ENCODE results near the gene KIF13A. TPM values are rescaled to one million over a fixed set of nuclear protein-coding genes. Genes with fewer than 3 reads are reported as not detected.

The KIF13A gene
- total RNA-seq, 1 experiment from 2014 or later, result 0.07 TPM

- Histone ChIP-seq H3K4me1 (ENCODE audit: low read length) (peaks cover 2% of the 10 kb centered on the region), H3K27ac (ENCODE audit: low read length) (no peak overlapping the region), H3K9me2 (replicated peaks; ENCODE audit: insufficient read depth, low read length) (no peaks in the 10 kb centered on the region), H2AFZ (ENCODE audit: low read length) (no peak overlapping the region), H3K4me2 (ENCODE audit: low read depth, low read length, poor library complexity, severe bottlenecking) (no peak overlapping the region), H3K27me3 (ENCODE audit: low read length) (no peaks in the 10 kb centered on the region), H3K9ac (ENCODE audit: low read length) (no peak overlapping the region), H3K9me3 (ENCODE audit: low read length) (no peaks in the 10 kb centered on the region), H3K4me3 (ENCODE audit: low read length) (no peak overlapping the region), H4K20me1 (ENCODE audit: insufficient read depth, low read depth, low read length) (no peaks in the 10 kb centered on the region), H3K79me2 (ENCODE audit: low read length) (no peaks in the 10 kb centered on the region), H3K36me3 (ENCODE audit: insufficient read depth, low read length) (no peaks in the 10 kb centered on the region)
- DNase-seq, result no peak
Observed at GRCh38 chr6:17712576-17712975, 274.9 kb downstream of the KIF13A start.

GRCh38 chr6:17710331-17710730 lies 277.1 kb downstream of the KIF13A start:
- Histone ChIP-seq H3K79me2 (ENCODE audit: low read length) (peaks cover 14% of the 10 kb centered on the region), H4K20me1 (ENCODE audit: insufficient read depth, low read depth, low read length) (no peaks in the 10 kb centered on the region), H3K4me1 (ENCODE audit: low read length) (peaks cover 7% of the 10 kb centered on the region), H3K9me3 (ENCODE audit: low read length) (no peaks in the 10 kb centered on the region), H2AFZ (ENCODE audit: low read length) (no peak overlapping the region), H3K27me3 (ENCODE audit: low read length) (no peaks in the 10 kb centered on the region), H3K4me2 (ENCODE audit: low read depth, low read length, poor library complexity, severe bottlenecking) (no peak overlapping the region), H3K4me3 (ENCODE audit: low read length) (no peak overlapping the region), H3K27ac (ENCODE audit: low read length) (no peak overlapping the region), H3K36me3 (ENCODE audit: insufficient read depth, low read length) (no peaks in the 10 kb centered on the region), H3K9ac (ENCODE audit: low read length) (no peak overlapping the region), H3K9me2 (replicated peaks; ENCODE audit: insufficient read depth, low read length) (no peaks in the 10 kb centered on the region)
- no peak for DNase-seq

GRCh38 chr6:17709476-17709875 lies 278.0 kb downstream of the KIF13A start:
- Histone ChIP-seq H3K4me1 (ENCODE audit: low read length) (peaks cover 13% of the 10 kb centered on the region), H3K4me2 (ENCODE audit: low read depth, low read length, poor library complexity, severe bottlenecking) (no peak overlapping the region), H2AFZ (ENCODE audit: low read length) (no peak overlapping the region), H3K9ac (ENCODE audit: low read length) (no peak overlapping the region), H3K9me3 (ENCODE audit: low read length) (no peaks in the 10 kb centered on the region), H3K9me2 (replicated peaks; ENCODE audit: insufficient read depth, low read length) (no peaks in the 10 kb centered on the region), H3K4me3 (ENCODE audit: low read length) (no peak overlapping the region), H3K27me3 (ENCODE audit: low read length) (no peaks in the 10 kb centered on the region), H3K36me3 (ENCODE audit: insufficient read depth, low read length) (no peaks in the 10 kb centered on the region), H3K27ac (ENCODE audit: low read length) (no peak overlapping the region), H4K20me1 (ENCODE audit: insufficient read depth, low read depth, low read length) (peaks cover under 1% of the 10 kb centered on the region; the same call in 1 of the 2 replicates), H3K79me2 (ENCODE audit: low read length) (peaks cover 22% of the 10 kb centered on the region)
- DNase-seq, result no peak

Small RNAs within 50 kb of the gene (small RNA-seq; reads per million reads assigned to genes)
- gene RF00019 (not detected), gene RNA5SP204 (5.7 reads per million, percentile 82 among the genes with 10 or more reads in this experiment)

Other genes with a start within 250 kb of the KIF13A start
- not detected in 2 replicates for gene NHLRC1, start 135.0 kb upstream of the KIF13A start, total RNA-seq (2014; rRNA removed; shearing (Covaris generic); ENCODE audit: low replicate concordance)
- gene TPMT, start 167.4 kb upstream of the KIF13A start, total RNA-seq (2014; rRNA removed; shearing (Covaris generic); ENCODE audit: low replicate concordance), result 2.0 and 3.2 TPM in 2 replicates
- 47.2 and 50.9 TPM in 2 replicates for gene KDM1B, start 167.8 kb upstream of the KIF13A start, total RNA-seq (2014; rRNA removed; shearing (Covaris generic); ENCODE audit: low replicate concordance)

Measured in Karpas-422 (cell line).